Activated T-helper 1 cell treated with anti-CD3 and anti-CD28 coated beads, Interleukin-2, amount 50 U/mL, for 16 hours (primary cell): ENCODE results near the gene POFUT1.

Source experiments
- DNase-seq, 2 donors: peaks; one replicate each; pipeline ENCODE4 v3.0.0-alpha.2; 2020; ENCODE audit warnings: low read depth in 1 of 2, low spot score in 1 of 2

The POFUT1 gene

DNA sequence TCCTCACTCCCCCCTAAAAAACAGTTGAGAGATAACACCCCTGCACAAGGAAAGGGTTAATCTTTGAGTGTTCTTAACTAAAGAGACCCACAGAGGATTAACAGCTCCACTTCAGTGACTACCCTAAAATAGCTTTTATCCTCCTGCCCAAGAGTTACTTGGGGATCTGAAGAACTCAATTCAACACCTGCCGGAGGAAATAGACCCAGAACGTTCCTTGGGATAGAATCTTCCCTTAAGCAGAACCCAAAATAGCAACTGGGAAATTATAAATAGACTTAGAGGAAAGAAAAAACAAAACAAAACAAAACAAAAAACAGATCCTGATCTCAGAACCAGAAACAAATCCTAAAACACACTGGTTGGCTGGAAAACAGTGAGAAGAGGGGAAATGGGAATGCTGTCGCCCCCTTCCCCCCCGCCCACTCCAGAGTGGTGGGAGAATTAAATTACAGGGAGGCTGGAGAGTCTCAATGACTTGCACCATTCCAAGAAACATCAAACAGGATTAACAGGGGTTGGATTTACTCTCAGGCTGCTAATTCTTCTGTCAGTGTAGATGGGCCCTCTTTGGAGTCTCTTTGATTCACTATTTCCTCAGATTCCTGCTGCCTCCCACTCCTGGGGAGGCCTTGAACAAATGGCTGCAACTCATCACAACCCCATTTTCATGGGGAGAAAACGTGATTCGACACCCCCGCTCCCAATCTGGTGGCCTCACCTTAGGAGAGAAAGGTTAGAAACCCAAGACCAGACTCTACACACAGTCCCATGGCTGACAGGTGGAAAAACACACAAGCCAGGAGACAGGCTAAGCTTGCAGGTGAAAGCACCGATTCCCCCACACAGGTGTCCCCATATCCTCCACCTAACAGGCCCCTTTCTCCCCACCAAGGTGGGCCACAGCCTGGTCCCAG lies 1.6 kb upstream of the POFUT1 start:
- DNase-seq: no peak

DNA sequence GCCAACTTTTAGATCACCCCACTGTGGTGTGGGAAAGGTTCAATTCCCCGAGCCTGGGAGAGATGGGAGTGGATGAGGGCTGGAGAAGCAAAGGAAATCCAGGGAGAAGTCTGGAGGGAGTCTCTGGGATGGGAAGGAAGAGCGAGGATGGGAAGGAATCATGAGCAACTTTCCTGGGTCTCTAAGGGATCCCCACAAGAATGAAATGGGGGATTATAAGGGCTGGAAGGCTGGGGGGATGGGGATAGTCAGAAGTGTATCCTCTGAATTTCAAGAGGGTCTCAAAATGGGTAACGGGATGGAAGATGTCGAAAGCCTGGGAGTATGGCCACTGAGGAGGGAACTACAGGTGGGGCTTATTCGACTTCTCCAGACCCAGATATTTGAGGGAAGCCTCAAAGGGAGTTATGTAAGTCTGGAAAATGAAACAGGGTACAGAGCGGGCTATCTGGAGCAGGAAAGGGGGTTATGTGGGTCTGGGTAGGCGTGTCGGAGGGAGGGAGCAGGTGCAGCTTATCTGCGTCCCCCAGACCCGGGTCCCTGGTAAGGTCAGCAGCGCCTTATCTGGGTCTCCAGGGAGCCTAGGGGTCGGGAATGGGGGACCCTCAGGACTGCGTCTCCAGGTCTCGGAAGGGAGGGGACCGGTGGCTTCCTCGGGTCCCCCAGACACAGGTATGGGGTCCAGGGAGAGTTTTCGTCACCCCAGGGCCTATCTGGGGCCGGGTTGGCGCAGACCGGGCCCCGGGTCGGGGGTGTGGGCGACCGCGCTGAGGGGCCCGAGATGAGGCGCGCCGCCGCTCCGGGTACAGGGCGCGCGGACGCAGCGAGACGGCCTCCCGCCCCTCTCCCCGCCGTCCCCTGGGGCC lies 687 bp upstream of the POFUT1 start:
- no peak for DNase-seq

DNA sequence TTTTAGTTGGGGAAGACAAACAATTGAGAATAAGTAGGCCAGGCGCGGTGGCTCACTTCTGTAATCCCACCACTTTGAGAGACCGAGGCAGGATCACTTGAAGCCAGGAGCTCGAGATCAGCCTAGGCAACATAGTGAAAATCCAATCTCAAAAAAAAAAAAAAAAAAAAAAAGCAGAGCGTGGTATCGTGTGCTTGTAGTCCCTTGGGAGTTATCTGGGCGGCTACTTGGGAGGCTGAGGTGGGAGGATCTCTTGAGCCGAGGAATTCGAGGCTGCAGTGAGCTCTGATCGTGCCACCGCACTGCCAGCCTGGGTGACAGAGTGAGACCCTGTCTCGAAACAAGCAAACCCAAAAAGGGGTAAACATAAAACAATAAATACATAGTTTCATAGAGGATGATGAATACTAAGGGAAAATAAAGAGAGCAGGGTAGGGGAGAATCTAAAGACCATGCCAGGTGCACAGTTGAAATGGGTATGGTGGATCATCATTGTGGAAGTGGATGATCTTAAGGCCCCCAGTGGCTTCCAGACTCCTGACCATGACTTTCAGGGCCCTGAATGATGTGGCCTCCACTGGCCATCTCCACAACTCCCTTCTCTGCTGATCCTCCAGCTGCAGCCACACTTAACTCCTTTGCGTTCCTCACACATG lies 947 bp downstream of the POFUT1 start:
- DNase-seq: no peak

DNA sequence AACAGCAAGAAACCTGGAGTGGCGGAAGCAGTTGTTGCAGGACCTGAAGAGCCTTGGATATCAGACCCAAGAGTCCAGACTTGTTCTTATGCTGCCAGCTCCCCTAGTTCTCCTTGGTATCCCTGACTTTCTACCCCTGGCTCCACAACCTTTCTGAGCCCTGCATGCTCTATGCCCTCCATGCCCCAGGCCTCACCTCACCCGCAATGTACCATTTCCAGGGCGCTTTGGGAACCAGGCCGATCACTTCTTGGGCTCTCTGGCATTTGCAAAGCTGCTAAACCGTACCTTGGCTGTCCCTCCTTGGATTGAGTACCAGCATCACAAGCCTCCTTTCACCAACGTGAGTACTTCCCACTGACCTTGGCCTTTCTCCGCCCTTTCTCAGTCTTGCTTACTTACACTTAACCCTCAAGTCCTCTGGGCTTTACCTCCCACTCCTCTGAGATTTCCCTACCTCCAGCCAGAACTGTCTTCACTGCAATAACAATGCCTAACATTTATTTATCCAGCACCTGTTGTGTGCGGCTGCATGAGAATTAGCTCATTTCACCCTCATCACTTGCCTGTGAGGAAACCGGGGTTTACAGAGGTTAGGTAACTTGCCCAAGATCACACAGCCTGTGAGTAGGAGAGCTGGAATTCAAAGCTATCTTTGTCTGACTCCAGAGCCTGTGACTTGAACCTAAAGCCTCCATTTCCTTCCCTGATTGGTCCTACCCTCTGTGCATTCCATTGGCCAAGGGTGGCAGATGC lies 2.3 kb downstream of the POFUT1 start:
- DNase-seq: no peak

DNA sequence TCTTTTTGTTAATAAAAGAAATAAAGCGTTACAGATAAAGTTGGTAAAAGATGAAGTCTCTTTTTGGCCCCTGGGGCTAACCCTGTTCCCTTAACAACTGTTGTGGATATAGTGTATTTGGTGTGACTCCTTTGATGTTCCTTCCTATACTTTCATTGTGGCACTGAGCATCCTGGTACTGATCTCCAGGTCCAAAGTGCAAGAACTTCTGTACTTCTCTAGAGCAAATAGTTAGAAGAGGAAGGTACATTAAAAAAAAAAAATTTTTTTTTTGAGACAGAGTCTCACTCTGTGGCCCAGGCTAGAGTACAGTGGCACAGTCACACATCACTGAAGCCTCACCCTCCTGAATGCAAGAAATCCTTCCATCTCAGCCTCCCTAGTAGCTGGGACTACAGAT lies 6.2 kb downstream of the POFUT1 start:
- no peak for DNase-seq

DNA sequence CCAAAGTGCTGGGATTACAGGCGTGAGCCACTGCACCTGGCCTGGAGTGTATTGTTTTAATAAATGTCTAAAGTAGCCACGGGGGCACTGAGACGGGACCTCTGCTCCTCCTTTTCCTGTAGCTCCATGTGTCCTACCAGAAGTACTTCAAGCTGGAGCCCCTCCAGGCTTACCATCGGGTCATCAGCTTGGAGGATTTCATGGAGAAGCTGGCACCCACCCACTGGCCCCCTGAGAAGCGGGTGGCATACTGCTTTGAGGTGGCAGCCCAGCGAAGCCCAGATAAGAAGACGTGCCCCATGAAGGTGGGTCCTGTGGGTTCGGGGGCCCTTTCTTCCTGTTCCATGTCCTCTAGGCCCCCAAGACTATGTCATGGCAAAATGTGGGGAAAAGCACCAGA lies 7.5 kb downstream of the POFUT1 start:
- DNase-seq: no peak

DNA sequence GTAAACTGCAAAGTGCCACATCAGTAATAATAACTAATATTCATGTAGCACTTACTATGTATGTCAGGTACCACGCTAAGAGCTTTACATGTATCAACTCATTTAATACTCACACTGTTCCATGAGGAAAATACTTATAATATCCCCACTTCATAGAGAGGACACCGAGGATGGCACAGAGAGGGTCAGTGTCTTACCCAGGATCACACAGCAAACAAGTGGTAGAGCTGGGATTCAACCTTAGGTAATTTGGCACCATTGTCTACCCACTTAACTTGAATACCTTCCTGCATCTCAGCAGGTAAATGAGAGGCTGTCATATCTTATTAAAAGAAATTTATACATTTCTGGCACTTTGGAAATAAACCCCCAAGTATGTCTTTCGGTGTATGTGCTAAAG lies 8.0 kb downstream of the POFUT1 start:
- no peak for DNase-seq

DNA sequence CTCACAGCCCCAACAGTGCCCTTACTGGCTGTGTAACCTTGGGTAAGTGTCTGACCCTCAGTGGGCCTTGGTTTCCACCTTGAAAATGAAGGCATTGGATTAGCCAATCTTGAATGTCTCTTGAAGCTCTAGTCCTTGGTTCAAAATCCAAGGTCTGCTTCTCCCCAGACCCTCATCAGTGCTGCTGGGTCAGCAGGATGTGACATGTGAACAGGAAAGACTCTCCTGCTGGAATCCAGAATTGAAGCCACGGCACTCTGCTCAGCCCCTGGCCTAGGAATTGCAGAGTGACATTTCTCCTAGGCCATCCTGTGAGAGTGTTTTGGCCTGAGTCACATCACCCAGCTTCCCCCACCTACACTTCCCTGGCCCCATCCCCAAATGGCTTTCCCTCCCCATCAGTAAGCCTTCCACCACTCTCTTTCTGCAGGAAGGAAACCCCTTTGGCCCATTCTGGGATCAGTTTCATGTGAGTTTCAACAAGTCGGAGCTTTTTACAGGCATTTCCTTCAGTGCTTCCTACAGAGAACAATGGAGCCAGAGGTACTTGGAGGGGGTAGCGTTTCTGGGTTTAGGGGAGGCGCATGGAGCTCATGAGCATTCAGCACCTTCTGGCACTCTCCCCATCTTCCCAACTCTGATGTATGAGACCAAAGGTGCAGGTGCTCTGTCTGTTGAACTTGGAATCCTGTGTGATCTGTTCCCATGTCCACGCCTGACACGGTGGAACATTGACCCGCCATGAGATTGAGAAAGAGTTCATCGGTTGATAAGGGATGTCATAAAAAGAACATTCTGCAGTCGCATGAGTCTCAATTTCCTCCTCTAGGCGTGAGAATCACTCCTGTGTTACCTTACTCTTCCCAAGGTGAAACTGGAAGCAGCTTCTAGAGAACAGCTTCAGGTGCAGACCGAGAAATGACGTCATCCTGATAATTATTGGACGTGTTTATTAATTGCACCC lies 8.8 kb downstream of the POFUT1 start:
- DNase-seq: no peak

DNA sequence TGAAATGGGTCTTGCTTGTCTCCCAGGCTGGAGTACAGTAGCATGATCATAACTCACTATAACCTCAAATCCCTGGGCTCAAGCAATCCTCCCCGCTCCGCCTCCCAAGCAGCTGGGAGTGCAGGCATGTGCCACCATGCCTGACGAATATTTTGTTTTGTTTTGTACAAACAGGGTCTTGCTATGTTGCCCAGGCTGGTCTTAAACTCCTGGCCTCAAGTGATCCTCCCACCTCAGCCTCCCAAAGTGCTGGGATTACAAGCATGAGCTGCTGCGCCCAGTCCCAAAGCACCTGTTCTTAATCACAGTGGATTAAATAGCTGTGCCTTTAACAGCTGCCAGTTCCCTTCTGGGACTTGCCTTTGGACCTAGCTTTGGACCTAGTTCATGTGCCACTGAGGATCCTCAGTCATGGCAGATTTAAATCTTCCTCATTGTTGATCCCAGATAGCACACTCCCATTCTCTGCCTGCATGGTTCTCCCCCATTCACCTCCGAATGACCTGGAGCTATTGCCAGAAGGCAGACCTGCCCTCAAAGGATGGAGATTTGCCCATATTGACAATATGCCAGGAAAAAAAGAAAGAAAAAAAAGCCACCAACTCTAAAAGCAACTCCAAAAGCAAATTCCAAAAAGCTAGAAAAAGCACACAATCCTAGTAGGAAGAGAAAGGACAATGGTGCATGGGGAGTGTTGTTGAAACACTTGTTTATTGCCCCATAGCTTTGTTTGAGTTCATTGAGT lies 10.6 kb downstream of the POFUT1 start:
- DNase-seq: no peak

DNA sequence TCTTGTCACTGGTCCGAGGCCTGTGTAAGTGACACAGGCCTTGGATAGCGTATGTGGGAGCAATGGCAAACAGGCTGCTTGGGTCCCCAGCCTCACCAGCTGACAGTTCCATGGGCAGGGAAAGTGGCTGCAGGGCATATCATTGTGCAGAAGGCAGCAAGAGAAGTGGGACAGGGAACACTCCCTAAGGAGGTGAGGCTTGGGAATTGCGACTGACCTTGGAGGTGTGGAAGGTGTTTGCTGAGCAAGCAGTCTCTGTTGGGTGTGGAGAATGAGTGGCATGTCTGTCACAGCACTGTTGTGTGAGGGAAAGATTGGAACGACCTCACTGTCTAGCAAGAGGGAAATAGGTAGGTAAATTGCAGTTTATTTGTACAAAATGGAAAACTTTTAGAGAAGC lies 16.8 kb downstream of the POFUT1 start:
- DNase-seq: no peak

DNA sequence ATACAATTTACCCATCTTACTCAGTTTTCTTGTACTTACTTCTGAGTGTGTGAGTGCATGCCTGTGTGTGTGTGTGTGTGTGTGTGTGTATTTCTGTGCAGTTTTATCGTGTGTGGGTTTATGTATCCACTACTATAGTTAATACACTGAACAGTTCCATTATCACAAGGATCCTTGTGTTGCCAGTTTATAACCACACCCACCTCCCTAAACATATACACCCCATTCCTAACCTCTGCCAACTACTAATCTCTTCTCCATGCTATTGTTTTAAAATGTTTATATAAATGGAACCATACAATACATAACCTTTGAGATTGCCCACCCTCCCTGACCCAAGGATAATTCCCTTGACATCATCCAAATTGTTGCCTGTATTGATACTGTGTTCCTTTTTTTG lies 18.7 kb downstream of the POFUT1 start:
- no peak for DNase-seq

DNA sequence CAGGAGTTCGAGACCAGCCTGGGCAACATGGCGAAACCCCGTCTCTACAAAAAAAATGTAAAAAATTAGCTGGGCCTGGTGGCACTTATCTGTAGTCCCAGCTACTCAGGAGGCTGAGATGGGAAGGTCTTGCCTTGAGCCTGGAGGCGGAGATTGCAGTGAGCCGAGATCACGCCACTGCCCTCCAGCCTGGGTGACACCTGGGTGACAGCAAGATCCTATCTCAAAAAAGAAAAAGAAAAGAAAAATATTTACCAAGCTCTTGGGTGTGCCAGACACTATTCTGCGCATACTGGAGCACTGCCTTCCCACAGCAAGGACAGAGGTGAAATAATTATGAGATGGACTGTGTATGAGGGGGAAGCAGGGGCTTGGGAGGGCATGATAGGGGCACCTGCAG lies 19.6 kb downstream of the POFUT1 start:
- no peak for DNase-seq

DNA sequence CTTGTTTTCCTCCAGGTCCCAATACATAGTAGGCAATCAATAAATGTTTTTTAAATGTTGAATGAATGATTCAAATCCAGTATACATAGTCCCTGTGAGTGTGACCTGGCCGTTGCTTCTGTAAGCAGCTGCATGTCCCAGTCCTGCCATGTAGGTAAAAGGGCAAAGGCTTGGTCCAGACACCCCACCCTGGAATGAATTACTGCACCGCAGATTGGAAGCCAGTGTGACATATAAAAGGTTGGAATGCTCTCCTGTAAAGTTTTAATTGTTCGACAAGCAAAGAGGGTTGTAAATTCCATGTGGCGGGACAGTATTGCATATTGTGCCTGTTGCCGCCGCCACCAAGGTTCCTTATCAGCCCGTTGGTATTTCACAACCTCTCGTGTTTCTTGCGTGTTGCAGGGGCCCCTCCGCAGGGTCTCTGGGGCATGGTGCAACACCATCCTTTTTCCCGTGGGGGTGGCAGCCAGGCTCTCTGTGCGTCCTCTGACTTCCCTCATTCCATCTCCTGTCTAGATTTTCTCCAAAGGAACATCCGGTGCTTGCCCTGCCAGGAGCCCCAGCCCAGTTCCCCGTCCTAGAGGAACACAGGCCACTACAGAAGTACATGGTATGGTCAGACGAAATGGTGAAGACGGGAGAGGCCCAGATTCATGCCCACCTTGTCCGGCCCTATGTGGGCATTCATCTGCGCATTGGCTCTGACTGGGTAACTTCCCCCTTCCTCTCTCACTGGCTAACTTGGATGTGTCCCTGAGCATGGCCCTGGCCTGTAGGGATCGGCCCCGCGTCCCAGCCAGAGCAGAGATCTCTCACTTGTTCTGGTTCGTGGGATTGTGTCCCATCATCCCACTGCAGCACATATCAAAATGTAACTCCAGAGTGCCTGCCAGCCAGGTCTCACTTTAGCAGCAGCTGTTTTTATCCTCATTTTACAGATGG lies 20.3 kb downstream of the POFUT1 start:
- DNase-seq: no peak

DNA sequence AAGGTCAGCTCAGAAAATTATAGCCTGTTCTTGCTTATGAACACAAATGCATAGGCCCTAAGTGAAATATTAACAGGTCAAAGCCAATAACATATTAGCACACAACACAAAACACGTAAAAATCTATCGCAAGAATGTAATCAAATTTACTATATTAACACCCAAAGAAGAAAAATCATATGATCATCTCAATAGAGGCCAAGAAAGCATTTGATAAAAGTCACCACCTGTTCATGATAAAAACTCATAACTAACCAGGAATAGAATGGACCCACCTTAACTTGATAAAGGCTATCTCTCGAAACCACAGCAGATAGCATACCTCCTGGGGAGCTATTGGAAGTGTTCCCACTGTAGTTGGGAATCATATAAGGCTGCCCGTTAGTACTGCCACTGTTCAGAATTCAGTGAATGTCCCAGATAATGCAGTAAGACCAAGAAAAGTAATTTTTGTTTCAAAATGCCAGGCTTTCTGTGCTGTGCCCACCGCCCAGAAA lies 21.6 kb downstream of the POFUT1 start:
- no peak for DNase-seq

DNA sequence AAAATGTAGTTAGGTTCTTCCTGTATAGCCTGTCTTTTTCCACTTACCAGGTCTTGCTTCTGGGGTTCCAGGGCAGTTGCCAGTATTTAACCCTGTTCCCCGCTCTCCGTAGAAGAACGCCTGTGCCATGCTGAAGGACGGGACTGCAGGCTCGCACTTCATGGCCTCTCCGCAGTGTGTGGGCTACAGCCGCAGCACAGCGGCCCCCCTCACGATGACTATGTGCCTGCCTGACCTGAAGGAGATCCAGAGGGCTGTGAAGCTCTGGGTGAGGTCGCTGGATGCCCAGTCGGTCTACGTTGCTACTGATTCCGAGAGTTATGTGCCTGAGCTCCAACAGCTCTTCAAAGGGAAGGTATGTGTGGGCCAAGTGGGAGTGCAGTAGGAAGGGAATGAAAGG lies 23.0 kb downstream of the POFUT1 start:
- DNase-seq: no peak

DNA sequence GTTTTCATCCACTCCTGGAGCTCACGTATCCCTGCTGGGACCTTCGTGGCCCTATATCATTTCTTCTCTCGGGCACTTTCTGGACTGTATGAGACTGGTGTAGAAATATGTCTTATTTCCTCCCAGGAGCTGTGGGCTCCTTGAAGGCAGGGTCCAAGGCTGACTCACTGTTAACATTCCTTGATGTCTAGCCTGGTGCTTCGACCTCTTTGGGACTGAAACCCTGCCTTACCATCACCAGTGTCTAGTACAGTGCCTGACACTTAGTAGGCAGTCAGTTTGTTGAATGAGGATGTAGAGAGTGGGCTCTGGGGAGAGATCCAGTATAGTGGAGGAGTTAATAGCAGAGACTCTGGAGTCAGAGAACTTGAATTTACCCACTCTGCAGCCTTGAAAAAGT lies 23.6 kb downstream of the POFUT1 start:
- no peak for DNase-seq

DNA sequence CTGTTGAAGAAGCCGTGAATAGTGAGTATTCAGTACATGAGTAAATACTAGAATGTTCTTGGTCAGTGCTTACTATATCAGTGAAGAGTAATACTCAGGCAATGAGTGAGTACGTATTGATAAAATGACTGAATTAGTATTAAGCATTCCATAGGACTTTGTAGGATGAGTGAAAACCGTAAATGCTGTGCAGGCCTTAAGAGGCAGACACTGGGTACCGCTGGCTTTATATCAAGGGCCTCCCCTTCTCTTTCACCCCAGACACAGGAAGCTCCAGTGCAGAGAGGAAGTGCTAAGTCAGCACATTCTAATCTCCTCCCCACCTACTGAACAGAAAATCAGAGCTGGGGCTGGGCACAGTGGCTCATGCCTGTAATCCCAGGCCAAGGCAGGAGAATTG lies 24.2 kb downstream of the POFUT1 start:
- DNase-seq: no peak

DNA sequence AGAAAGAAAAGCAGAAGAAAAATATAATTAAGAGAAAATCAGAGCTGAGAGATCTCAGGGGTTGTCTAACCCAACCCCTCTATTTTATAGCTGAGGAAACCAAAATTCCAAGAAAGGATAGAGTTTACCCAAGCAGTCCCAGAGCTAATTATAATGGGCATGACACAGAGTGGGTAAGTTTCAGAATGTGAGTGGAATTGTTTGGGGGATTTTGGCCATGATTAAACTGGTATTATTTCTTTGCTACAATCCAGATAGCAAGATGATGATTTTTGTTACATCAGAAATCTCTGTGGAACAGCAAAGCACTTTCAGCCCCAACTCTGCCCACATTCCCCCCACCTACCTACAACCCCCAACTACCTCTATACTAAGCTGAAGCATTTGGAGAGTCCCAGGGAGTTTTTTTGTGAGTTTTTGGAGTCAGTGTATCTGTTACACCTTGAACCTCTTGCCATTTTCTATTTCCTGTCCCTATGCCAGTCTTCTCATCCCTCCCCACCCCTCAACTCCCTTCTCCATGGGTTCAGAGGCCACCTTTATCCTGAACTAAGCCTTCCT lies 24.7 kb downstream of the POFUT1 start:
- no peak for DNase-seq
